GM21619 (cell line): ENCODE measurements around the gene PBX2.
"Not testable (repeated sequence)": the region's sequence is repeated elsewhere in the genome, so short reads cannot be mapped to it uniquely, and the experiment has no call there.

Experiments used
- ATAC-seq: cut with Tn5 transposase; IDR thresholded peaks from one replicate; pipeline ENCODE4 v1.9.1; 2021; ENCODE audit not compliant: unreplicated experiment

Gene PBX2

GRCh38 chr6:32190054-32190851 is at the start of gene PBX2:
Gene PBX2 (minus strand): TSS chr6:32190202. CDS start chr6:32189915, 287 bp downstream.
- ATAC-seq: peak; percentile 47

- no peak for ATAC-seq
These were observed 49.5 kb upstream of the PBX2 start for GRCh38 chr6:32239462-32239861.

GRCh38 chr6:32234934-32235333 is 44.9 kb upstream of the PBX2 start:
- no peak for ATAC-seq

- ATAC-seq: no peak
These were observed 36.4 kb upstream of the PBX2 start for GRCh38 chr6:32226434-32226833.

- ATAC-seq: no peak
These were observed 34.7 kb upstream of the PBX2 start for GRCh38 chr6:32224696-32225095.

- ATAC-seq: no peak
These were observed 33.5 kb upstream of the PBX2 start, which contains the start of gene NOTCH4 for GRCh38 chr6:32223258-32224235. Gene NOTCH4 (minus strand): TSS chr6:32224067. CDS start chr6:32223928, 139 bp downstream.

GRCh38 chr6:32222333-32223230 is 32.6 kb upstream of the PBX2 start:
- ATAC-seq: no peak

- ATAC-seq: no peak
These were observed 30.0 kb upstream of the PBX2 start for GRCh38 chr6:32220021-32220420.

GRCh38 chr6:32218167-32218566 is 28.2 kb upstream of the PBX2 start:
- ATAC-seq: no peak

- ATAC-seq: no peak
These were observed 27.0 kb upstream of the PBX2 start for GRCh38 chr6:32216998-32217397.

- ATAC-seq: no peak
These were observed 26.3 kb upstream of the PBX2 start for GRCh38 chr6:32216285-32216684.

- ATAC-seq: no peak
These were observed 25.6 kb upstream of the PBX2 start for GRCh38 chr6:32215617-32216016.

GRCh38 chr6:32214126-32214525 is 24.1 kb upstream of the PBX2 start:
- ATAC-seq: no peak

GRCh38 chr6:32213649-32214048 is 23.6 kb upstream of the PBX2 start:
- ATAC-seq: no peak

- ATAC-seq: no peak
These were observed 22.2 kb upstream of the PBX2 start for GRCh38 chr6:32212076-32212760.

GRCh38 chr6:32211432-32211831 is 21.4 kb upstream of the PBX2 start:
- not testable (repeated sequence) for ATAC-seq

GRCh38 chr6:32210191-32210601 is 20.2 kb upstream of the PBX2 start:
- ATAC-seq: no peak

GRCh38 chr6:32208996-32209395 is 19.0 kb upstream of the PBX2 start:
- ATAC-seq: no peak

GRCh38 chr6:32204268-32204715 is 14.3 kb upstream of the PBX2 start:
- no peak for ATAC-seq
